T-helper 1 cell treated with Interleukin-12 subunit alpha and Interleukin-12 subunit beta and Interleukin-4 antibody, amounts not matched to agents 30 ng/mL and 1 ng/mL, for 36 hours (primary cell): Measurements from ENCODE around the gene CATSPER3. TPM values are rescaled to one million over a fixed set of nuclear protein-coding genes. Genes with fewer than 3 reads are reported as not detected.

Source experiments
- intact Hi-C: fragments of 100-400 bp; cut with micrococcal nuclease; formaldehyde crosslinking; loops from one replicate; pipeline ENCODE4 v1.15.1; 2024
- total RNA-seq: library from RNA; stranded (reverse); gene quantifications from 2 replicates; pipeline ENCODE4 v1.2.3, GENCODE V29; 2022

Gene CATSPER3
- total RNA-seq, 1 donor from 2014 or later, result 1.5 TPM

DNA sequence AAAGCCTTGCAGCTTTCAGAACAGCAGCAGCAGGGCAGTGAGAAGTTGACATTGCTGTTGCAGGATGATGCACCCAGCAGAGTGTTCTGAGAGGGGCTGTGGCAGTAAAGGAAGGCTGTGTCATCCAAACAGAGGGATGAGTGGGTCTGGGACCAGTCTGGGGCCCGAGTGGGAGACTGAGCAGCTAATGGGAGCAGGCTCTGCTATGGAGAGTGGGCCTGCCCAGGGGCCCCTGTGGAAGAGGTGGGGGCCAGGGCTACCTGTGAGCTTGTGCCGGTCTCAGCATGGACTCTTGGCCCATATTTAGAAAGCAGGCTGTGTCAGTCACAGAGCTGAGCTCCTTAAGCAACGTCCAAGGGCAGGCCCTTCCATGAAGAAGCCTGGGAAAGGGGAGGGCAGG lies 92.3 kb downstream of the CATSPER3 start:
- intact Hi-C loops, result no loop called here

- intact Hi-C loops, result no loop called here
These were observed 93.3 kb downstream of the CATSPER3 start for GRCh38 chr5:135061001-135061400.

Other genes with a start within 250 kb of the CATSPER3 start
- 22.6 and 23.4 TPM in 2 replicates for gene CAMLG, start 229.4 kb upstream of the CATSPER3 start, total RNA-seq
- gene DDX46, start 209.1 kb upstream of the CATSPER3 start, total RNA-seq, result 73.6 and 73.9 TPM in 2 replicates
- 32.7 and 35.5 TPM in 2 replicates for gene C5orf24, start 121.9 kb upstream of the CATSPER3 start, total RNA-seq
- gene TXNDC15, start 93.5 kb upstream of the CATSPER3 start, total RNA-seq, result 72.7 and 80.5 TPM in 2 replicates
- gene PCBD2, start 62.8 kb upstream of the CATSPER3 start, total RNA-seq, result 13.2 and 14.2 TPM in 2 replicates
- gene PITX1, start 66.3 kb downstream of the CATSPER3 start, total RNA-seq, result 0.51 and 0.54 TPM in 2 replicates